Mucosa of gallbladder (tissue), 1 donor: ENCODE measurements around the gene OCA2. TPM values are rescaled to one million over a fixed set of nuclear protein-coding genes. Genes with fewer than 3 reads are reported as not detected.
"Not testable (repeated sequence)": the region's sequence is repeated elsewhere in the genome, so short reads cannot be mapped to it uniquely, and the experiment has no call there.

Experiments used
- DNase-seq: peaks from one replicate; pipeline ENCODE4 v3.0.0-alpha.2; 2020; ENCODE audit warnings: low spot score
- total RNA-seq: library from RNA; stranded (reverse); gene quantifications from one replicate; pipeline ENCODE4 v1.2.1, GENCODE V29; 2021
- donor health status: DM: no; HTN: no; CAD: no.

Gene OCA2
- total RNA-seq, 1 donor from 2014 or later = not detected

DNA sequence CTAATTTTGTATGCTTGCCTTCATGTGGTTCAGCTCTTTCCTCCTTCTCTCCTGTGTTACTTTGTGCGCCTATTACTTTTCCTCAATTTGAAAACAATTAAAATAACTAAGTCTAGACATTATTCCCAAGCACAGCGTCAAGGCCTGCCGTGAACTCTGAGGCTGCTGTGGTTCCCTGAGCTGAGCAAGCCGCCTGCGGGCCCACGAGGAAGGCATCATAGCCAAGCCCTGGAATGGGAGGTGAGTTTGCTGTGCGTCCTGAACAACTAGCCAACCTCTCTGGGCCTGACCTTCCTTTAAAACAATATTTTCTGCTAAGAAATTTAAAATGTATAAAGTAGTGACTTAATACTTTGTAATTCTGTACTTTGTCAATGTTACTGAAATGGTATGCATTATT, 327.2 kb downstream of the OCA2 start:
- DNase-seq = no peak

DNA sequence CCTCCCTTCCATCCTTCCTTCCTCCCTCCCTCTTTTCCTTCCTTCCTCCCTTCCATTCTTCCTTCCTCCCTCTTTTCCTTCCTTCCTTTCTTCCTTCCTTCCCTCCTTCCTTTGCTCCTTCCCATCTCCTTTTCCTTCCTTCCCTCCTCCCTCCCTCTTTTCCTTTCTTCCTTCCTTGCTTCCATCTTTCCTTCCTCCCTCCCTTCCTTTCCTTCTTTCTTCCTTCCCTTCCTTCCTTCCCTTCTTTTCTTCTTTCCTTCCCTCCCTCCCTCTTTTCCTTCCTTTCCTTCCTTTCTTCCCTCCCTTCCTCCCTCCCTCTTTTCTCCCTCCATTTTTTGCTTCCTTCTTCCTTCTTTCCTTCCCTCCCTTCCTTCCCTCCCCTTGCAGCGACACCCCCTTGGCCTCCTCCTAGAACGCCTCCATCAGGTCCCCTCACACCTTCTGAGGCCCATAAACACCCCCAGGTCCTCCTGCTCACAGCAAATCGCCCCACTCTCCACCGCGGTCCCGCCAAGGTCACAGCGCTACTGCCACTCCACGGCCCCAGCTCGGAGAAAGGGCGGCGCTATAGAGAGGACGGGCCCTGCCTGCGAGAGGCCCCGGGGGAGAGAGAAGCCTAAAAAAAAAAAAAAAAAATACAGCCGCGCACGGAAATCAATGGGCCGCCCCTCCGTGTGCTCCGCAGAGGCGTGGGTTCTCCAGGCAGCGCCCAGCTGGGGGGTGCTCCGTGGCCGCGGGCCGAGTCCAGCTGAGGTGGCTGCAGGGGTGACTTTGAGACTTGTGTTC, 328.2 kb downstream of the OCA2 start:
- DNase-seq = no peak

DNA sequence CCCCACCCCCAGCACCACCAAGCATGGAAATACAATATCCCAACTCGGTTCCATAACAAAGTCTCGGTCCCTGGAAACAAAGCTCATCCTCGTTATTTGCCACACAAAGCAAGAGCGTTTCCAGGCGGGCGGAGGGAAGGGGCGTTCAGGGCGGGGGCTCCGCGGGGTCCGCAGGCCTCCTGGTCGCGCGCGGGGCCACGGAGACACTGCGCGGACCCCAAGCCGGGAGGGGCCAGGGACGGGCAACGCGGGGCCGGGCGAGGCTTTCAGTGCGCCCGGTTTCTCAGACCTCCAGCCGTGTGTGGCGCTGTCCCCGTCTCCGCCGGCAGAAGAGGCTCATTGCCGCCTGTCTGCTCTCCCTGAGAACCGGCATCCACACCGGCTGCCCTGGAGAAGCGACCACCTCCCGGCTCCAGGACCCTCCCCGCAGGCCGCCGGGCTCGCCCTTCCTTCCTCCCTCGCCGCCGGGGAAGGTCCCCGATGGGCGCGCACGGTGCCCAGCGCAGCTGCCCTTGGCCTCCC, 329.0 kb downstream of the OCA2 start:
- DNase-seq = no peak

DNA sequence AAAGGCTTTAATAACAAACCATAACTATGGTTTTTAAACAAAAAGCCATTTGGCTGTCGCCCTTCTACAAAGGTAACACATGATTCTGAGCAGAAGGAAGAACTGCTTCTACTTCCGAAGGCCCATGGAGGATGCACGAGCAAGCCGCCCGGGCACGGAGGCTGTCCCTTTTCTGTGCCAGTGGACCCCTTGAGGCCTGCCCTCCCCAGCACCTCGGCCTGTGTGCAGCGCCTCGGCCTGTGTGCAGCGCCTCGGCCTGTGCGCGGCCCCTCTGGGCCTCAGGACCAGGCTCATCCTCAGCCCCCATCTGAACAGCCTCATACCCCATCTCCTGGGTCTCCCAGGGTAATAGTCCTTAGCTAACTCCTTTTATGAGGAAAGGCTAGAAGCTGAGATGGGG, 329.5 kb downstream of the OCA2 start:
- no peak for DNase-seq

DNA sequence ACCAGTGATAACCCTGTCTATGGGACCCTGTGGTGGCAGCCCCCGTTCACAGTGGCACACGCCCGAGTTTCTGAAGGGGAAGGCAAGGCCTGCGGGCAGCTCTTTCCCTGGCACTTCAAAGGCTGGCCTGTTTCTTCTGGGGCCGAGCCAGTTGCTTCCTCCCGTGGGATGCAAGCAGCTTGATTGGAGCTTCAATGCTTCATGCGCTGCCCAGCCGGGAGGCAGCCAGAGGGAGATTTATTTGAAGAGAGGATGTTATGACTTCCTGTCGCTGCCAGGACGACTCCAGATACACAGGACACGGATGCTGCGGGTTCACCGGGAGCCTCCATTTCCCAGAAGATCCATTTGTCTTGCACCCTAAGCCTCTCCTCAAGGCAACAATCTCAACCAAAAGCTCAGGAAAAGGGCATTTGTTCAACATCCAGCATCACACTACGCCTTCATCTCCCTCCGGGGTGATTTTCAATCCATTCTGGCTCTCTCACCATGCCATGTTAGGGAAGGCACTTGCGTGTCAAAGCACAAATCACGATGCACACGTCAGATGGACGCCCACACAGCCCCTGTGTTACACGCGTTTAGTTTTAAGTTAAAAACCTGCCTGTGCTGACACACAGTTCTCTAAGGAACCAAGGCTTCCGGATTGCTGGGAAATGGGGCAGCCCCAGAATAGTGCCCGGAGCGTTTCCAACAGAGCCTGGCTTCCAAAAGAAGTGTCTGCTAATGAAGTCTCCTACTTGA, 330.2 kb downstream of the OCA2 start:
- no peak for DNase-seq

DNA sequence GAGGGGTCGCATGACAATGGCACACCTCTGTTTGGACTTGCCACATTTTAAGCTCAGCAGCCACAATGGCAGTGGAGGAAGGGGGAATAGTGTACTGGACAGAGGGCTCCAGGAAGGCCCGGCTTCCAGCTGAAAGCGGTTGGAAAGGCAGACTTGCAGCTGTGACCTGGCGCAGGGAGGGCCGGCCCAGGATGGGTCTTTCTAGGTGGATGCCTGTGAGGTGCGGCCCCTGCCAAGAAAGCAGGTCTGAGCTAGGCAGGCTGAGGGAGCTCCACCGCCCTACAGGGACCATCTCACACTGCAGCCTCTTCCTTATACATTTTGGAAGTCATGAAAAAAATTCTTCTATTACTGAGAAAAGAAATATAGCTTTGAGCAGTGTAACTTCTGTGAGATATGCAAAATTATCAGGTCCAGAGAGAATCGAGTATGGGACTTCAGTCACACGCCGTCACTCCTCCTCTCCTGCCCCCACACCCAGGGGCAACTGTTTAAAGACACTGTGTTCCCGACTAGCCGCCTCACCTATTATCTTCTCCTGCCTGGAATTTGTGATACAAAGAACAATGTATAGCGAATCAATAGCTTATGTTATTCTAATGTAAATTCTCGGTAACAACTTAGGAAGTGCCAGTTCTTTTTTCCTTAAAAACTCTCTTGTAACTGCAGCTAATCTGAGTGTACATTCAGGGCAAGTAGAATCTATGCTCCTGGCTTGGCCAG, 331.0 kb downstream of the OCA2 start:
- no peak for DNase-seq

DNA sequence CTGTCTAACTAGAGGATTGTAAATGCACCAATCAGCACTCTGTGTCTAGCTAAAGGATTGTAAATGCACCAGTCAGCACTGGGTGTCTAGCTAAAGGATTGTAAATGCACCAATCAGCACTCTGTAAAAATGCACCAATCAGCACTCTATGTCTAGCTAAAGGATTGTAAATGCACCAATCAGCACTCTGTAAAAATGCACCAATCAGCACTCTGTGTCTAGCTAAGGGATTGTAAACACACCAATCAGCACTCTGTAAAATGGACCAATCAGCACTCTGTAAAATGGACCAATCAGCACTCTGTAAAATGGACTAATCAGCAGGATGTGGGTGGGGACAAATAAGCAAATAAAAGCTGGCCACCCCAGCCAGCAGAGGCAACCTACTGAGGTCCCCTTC, 331.7 kb downstream of the OCA2 start:
- DNase-seq = not testable (repeated sequence)

DNA sequence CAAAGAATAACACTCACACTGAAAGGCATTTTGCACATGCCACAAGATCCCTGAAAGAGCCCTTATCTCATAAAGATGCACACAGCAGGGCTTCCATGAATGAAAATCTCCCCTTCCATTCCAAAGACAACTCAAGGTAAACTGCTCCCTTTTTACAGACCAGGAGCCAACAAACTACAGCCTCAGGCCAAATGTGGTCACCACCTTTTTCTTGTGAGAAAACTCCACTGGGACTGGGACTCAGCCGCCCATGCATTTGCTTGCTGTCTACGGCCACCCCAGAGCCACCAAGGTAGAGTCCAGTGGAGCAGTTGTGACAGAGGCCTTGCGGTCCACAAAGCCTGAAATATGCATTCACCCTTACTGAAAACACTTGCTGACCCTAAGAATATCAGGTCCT, 334.8 kb downstream of the OCA2 start:
- no peak for DNase-seq

DNA sequence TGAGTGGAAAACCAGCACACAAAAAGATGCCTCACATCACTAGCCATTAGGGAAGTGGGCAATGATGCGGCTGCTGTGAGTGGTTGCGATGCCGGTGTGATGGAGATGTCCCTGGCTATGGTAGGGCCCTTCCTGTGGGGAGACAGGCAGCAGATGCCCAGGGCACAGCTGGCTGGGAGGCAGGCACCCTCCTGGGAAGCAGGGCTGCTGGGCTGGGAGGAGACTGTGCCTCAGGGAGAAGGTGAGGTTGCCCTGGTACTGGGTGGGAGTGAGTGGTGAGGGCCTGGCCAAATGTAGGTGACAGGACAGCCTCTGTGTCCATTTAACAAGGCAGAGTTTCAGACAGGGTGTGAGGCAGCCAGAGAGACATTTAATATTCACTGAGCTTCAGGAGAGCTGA, 335.6 kb downstream of the OCA2 start:
- no peak for DNase-seq

DNA sequence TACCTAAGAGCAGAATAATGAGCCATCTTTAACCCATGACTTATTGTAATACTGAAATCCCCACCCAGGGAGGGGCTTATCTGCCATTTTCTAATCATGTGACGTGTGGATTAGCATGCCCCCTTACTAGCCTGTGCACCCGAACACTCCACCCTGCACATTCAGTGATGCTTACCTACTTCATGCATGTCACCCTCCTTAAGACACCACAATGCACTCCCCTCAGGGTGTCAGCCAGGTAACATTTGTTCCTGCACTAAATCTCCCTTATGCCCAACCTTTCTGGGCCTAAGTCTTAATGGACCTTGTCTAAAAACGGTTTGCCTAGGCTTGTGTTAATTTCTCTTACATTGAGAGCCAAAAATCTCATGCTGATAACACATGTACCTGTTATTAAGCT, 336.6 kb downstream of the OCA2 start:
- no peak for DNase-seq

DNA sequence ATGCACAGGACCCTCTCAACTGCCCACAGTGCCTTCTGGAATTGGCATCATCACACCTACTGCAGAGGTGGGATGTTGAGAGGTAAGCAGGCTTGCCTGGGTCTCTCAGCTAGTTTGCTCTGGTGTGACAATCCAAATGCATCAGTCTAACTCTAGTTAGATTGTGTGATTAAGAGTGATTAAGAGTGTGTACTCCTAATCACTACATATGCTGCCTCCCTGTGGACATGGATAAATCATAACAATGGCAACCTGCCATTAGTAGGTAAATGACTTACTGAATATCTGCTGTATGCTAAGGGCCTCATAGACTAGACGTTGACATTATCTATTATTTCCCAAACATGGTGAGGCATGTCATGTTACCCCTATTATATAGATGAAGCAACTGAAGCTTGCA, 342.1 kb downstream of the OCA2 start:
- DNase-seq = no peak

DNA sequence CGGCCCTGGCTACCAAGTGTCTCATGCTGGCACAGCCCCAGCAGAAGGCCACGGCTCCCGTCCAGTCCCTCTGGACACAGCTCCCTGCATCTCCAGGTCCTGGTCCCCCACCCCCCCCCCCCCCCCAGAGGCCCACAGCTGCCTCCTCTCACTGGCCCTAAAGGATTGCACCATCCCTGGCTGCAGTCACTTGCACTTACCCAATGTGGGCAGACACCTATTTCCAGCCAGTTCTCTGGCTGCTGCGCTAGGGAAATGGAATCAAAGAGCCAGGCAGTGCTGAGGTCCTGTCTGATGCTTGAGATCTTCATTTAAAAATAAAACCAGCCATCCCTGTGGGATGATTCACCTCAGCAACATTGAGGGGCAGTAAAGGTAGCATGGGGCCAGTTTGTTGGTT, 346.4 kb downstream of the OCA2 start:
- no peak for DNase-seq

DNA sequence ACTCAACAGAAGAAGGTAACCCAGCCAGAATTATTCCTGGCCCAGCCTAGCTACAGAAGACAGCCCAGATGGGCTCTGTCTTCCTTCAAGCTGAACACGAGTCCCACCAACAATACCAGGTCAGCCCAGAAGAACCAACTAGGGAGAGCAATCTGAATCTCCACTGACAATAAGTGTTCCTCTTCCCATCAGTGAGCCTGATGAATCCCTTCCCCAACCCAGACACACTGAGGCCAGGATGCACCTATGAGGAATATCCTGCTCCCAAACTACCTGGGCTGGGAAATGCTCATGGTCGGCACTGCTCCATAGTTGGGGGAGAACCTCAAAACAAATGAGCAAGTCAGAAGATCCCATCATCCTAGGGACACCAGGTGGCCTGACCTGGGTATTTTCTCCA, 351.1 kb downstream of the OCA2 start:
- no peak for DNase-seq

DNA sequence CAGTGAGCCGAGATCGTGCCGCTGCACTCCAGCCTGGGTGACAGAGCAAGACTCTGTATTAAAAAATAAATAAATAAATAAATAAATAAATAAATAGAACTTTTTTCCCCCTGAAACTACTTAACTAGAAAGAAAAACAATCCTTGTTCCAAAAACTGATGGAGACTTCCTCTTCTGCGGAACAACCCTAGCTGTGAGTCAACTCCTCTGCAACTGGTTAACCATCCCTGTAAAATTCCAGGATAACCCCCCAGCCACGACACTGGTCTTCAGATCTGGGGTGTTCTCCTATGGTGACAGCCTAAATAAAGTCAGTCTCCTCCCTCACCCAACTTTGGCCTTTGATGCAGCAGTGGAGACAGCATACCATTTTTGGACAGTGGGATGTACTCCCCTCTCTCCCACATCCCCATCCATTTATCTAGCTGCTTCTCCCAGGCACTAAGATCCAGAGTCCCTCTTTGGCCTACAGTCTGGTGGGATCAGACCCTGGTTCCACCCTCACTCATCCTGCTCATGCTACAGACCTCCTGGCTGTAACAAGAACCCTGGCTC, 352.6 kb downstream of the OCA2 start:
- no peak for DNase-seq

DNA sequence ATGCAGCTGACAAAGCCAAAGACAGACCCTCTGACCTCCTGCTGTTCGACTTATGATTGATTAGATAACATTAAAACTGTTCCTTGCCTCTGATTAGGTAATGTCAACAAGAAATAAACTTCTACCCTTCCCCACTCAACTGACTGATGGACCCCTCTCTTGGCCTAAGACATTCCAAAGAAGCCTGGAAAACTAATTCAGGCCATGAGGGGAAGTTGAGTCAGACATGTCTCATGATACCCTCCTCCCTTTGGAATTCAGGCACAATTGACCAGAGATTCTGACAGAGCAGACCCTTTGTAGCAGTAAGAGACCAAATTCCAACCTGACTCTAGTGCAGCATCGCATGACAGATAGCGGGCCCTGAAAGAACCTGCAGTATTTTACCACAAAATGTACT, 354.5 kb downstream of the OCA2 start:
- no peak for DNase-seq

DNA sequence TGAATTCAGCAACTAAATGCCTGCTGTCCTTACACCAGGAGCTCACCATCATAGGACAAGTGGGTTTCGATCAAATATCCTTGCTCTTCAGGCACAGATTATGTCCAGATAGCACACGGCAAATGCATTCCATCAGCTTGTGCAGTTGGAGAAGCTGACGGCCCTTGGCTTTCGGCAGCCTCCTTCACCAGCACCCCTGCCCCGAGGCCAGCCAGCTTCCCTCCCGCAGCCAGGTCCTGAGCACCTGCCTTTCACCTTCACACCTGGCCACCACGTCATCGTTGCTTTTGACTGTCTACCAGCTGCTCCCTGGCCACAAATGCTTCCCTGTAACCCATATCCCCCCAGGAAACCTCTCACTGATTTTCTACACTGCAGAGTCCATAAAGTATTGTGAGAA, 355.5 kb downstream of the OCA2 start:
- no peak for DNase-seq

DNA sequence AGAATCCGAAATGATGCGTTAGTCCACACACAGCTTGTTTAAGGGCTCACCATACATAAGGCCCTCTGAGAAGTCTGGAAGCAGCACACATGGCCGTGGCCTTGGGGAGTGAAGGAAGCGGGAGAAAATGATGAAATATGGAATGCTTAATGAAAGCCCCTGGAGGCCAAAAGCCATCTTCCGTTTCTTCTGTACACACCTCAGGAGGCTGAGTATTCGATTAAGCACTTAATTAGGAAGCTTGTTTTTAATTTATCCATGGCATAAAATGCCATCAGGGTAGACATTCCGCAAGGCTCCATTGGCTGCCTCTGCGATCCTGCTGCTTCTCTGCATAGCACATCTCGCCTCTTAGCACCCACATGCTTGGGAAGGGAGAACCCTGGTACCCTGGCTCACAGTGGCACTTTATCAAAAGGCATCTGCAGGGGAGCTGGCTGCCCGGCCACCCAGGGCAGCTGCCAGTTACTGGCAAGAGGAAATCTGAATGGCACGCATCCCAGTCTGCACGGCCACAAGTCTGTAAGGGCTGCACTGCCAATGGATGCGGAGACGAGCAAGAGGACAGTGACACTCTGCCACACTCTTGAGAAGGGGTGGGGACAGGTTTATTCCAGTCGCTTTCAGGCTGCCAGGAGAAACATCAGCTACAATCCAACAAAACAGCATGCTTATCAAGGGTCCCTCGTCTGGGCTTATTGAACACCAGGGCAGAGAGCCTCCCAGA, 356.2 kb downstream of the OCA2 start:
- no peak for DNase-seq

DNA sequence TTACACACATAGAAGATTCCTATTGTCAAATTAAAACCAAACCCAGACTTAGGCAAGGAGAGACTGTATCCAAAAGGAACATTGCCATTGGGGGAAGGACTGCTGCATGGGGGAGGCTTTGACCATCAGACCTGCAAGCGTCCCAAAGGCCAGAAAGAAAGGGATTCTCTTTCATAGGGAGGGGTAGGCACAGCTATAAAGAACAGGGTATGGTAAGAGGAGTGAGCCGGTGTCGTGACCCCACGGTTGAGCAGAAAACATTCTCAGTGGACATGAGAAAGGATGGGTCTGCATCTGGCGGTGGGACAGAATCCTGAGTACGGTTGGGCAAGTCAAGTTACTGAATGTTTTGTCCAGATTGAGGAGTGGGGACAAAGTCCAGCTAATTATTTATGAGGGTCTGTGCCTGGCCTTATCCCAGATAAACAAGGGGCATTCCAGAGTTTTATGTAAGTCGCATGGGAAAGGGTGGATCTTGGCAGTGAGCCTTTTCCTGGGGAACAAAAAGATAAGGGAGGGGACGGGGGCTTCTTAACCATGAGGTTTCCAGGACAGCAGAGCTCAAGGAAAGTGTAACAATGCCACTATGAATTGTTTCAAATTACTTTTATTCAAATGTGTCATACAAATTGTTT, 357.8 kb downstream of the OCA2 start:
- DNase-seq = no peak

DNA sequence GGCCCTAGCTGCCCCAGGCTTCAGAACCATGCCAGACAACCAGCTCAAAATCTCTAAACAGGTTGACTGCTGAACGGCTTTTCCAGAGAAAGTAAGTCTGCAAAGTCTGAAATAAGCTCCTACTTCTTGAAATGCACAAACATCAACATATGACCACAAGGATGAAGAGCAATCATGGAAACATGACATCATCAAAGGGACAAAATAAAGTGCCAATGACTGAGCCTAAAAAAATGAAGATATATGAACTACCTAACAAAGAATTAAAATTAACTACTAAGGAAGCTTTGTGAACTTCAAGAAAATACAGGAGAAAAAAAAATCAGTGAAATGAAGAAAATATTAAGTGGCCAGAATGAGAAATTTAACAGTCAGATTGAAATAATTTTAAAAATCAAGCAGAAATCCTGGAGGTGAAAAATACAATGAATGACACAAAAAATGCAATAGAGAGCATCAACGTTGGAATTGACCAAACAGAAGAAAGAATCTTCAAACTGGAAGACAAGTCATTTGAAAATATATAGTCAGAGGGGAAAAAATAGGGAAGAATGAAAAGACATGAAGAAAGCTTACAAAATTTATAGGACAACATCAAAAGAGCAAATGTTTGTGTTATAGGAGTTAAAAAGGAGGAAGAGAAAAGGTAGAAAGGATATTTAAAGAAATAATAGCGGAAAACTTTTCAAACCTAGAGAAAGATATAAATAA, 364.2 kb downstream of the OCA2 start:
- DNase-seq = no peak

DNA sequence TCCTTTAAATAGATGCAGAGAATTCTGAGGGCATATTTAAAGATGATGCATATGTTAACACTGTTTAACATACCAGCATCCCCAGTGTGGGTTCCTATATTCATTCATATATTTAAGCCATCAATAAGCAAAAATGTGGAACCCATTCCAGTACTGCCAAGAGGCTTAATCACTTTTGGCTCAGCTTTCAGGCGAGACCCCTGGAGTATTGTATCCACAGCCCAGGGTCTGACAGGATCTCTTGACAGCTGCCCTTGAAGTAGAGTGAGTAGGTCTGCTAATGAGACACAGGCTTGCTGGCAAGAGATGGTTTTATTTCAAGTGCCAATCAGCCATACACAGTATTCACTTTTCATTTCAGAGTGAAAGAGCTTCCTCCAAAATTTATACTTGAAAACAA, 367.3 kb downstream of the OCA2 start:
- no peak for DNase-seq
